Keratinocyte (primary cell): Measurements from ENCODE around the gene TCERG1L. TPM values are rescaled to one million over a fixed set of nuclear protein-coding genes. Genes with fewer than 3 reads are reported as not detected.

Experiments used
- DNase-seq: peaks from one replicate; pipeline ENCODE4 v3.0.0-alpha.2; 2011; ENCODE audit warnings: low read depth, missing footprints, low spot score
- FAIRE-seq: peaks from 2 replicates; lab custom pipeline; 2011; peaks lifted over from hg19 to GRCh38; lab: Jason Lieb, UNC
- H2AFZ ChIP-seq: 2 replicates; pipeline ENCODE4 v1.6.0; 2012; ENCODE audit warnings: low read length, control low read depth, inconsistent platforms; ENCODE audit not compliant: control insufficient read depth
- H3K27ac ChIP-seq: 2 replicates; pipeline ENCODE4 v1.5.1; 2011; ENCODE audit warnings: low read length; ENCODE audit not compliant: control insufficient read depth, insufficient read depth
- H3K27me3 ChIP-seq: 3 replicates; pipeline ENCODE4 v1.6.0; 2011; ENCODE audit warnings: low read length; ENCODE audit not compliant: control insufficient read depth, insufficient read depth; ENCODE audit errors: extremely low read depth
- H3K36me3 ChIP-seq, 2 experiments: 2 replicates in 1 of 2; 3 replicates in 1 of 2; pipeline ENCODE4 v1.5.1; 2011; ENCODE audit warnings: low read length in 2 of 2, mild to moderate bottlenecking in 1 of 2; ENCODE audit not compliant: control insufficient read depth in 2 of 2, insufficient read depth in 2 of 2; ENCODE audit errors: extremely low read depth in 1 of 2
- H3K4me1 ChIP-seq: 3 replicates; pipeline ENCODE4 v1.5.1; 2011; ENCODE audit warnings: low read length; ENCODE audit not compliant: control insufficient read depth, insufficient read depth; ENCODE audit errors: extremely low read depth
- H3K4me2 ChIP-seq: 3 replicates; pipeline ENCODE4 v1.6.0; 2011; ENCODE audit warnings: low read depth, low read length; ENCODE audit not compliant: control insufficient read depth, insufficient read depth; ENCODE audit errors: extremely low read depth
- H3K4me3 ChIP-seq, 3 experiments: fragments of 200-600 bp in 1 of 3; sonication (generic) in 1 of 3; 2 replicates in 2 of 3; 3 replicates in 1 of 3; pipeline ENCODE4 v1.5.1; 2011 to 2016; ENCODE audit warnings: low read length in 3 of 3, mild to moderate bottlenecking in 3 of 3, control low read depth in 2 of 3, inconsistent platforms in 1 of 3, low read depth in 1 of 3, mixed read lengths in 1 of 3, mixed run types in 1 of 3, moderate library complexity in 1 of 3; ENCODE audit not compliant: control insufficient read depth in 2 of 3, insufficient read depth in 2 of 3; ENCODE audit errors: extremely low read depth in 1 of 3
- H3K79me2 ChIP-seq: 2 replicates; pipeline ENCODE4 v1.6.0; 2012; ENCODE audit warnings: low read length; ENCODE audit not compliant: control insufficient read depth, insufficient read depth
- H3K9ac ChIP-seq: 3 replicates; pipeline ENCODE4 v1.6.0; 2011; ENCODE audit warnings: low read length; ENCODE audit not compliant: control insufficient read depth, insufficient read depth; ENCODE audit errors: extremely low read depth
- H3K9me1 ChIP-seq: 3 replicates; pipeline ENCODE4 v1.6.0; 2011; ENCODE audit warnings: low read length; ENCODE audit not compliant: control insufficient read depth, insufficient read depth; ENCODE audit errors: extremely low read depth
- H3K9me3 ChIP-seq: 2 replicates; pipeline ENCODE4 v1.5.1; 2012; ENCODE audit warnings: low read depth, low read length; ENCODE audit not compliant: control insufficient read depth
- H4K20me1 ChIP-seq: 3 replicates; pipeline ENCODE4 v1.6.0; 2011; ENCODE audit warnings: low read length; ENCODE audit not compliant: control insufficient read depth, insufficient read depth; ENCODE audit errors: extremely low read depth
- EZH2 ChIP-seq: IDR thresholded peaks from one replicate; pipeline ENCODE4 v1.6.1; 2012; ENCODE audit warnings: inconsistent platforms, mild to moderate bottlenecking, low read length, moderate library complexity
- dilution Hi-C: fragments of 300-500 bp; cut with MboI; formaldehyde crosslinking; loops from one replicate; pipeline ENCODE4 v1.7.0; 2020; ENCODE audit warnings: low sequenced_read_pairs; ENCODE audit not compliant: extremely low pct_ligation_motif_present
- polyA plus RNA-seq, 5 experiments: library from polyadenylated mRNA; depleted of rRNA in 3 of 5; stranded (reverse) in 3 of 5; stranded (forward) in 1 of 5; unstranded in 1 of 5; fragments of >200 nt; gene quantifications; 1 replicate in 1 of 5; 2 replicates in 3 of 5; 3 replicates in 1 of 5; pipeline versions ENCODE4 v1.2.1 to v1.2.3, GENCODE V29; 2011 to 2012; ENCODE audit warnings: missing spikeins in 2 of 5, low read depth in 1 of 5, low replicate concordance in 1 of 5
- TF ChIP-seq, protein P1 (sequence below), 3 experiments: IDR thresholded peaks in 1 of 3; conservative IDR thresholded peaks in 1 of 3; optimal IDR thresholded peaks in 1 of 3; 2 replicates in 2 of 3; 3 replicates in 1 of 3; pipeline versions ENCODE3 to v1.5.1; 2011; ENCODE audit warnings: low read length in 3 of 3, mild to moderate bottlenecking in 3 of 3, moderate library complexity in 2 of 3, control low read depth in 1 of 3, inconsistent platforms in 1 of 3; ENCODE audit not compliant: insufficient read depth in 2 of 3; ENCODE audit errors: extremely low read depth in 1 of 3

The TCERG1L gene
- polyA plus RNA-seq, 1 donor (not counting 4 experiments of a cell fraction or from before 2014, with no cell fraction given) = not detected

DNA sequence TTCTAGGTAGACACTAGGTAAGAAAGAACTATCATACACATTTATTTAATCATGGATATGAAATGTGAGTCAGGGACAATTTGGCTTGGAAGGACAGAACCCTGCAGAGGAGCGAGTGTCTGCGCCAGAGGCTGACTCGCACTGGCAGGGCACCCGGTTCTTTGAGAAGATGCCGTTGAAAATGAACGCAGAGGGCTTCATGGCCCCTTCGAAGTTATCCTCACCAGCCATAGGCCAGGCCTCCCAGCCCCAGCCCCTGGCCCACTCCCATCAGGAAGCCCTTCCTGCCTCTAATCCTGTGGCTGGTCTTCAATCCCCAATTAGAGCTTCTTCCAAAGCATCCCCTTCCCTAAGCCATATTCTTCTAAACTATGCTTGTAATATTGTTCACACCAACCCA, 239.8 kb downstream of the TCERG1L start:
- Histone ChIP-seq H3K9ac (no peak overlapping the region), H3K36me3 (no peaks in the 10 kb centered on the region), H3K4me1 (no peaks in the 10 kb centered on the region), H3K9me3 (peaks cover 23% of the 10 kb centered on the region), H4K20me1 (no peaks in the 10 kb centered on the region), H2AFZ (no peak overlapping the region), H3K4me3 (no peak overlapping the region), H3K27ac (no peak overlapping the region), H3K9me1 (no peaks in the 10 kb centered on the region), H3K27me3 (no peaks in the 10 kb centered on the region), H3K4me2 (no peak overlapping the region), H3K79me2 (no peaks in the 10 kb centered on the region)
- TF ChIP-seq, protein P1, sequence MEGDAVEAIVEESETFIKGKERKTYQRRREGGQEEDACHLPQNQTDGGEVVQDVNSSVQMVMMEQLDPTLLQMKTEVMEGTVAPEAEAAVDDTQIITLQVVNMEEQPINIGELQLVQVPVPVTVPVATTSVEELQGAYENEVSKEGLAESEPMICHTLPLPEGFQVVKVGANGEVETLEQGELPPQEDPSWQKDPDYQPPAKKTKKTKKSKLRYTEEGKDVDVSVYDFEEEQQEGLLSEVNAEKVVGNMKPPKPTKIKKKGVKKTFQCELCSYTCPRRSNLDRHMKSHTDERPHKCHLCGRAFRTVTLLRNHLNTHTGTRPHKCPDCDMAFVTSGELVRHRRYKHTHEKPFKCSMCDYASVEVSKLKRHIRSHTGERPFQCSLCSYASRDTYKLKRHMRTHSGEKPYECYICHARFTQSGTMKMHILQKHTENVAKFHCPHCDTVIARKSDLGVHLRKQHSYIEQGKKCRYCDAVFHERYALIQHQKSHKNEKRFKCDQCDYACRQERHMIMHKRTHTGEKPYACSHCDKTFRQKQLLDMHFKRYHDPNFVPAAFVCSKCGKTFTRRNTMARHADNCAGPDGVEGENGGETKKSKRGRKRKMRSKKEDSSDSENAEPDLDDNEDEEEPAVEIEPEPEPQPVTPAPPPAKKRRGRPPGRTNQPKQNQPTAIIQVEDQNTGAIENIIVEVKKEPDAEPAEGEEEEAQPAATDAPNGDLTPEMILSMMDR (optimal IDR thresholded peaks at IDR 0.05 in 1 of 3, IDR thresholded peaks at IDR 0.05 in 1 of 3, conservative IDR thresholded peaks at IDR 0.05 in 1 of 3; ENCODE audit: extremely low read depth in 1 of 3, insufficient read depth in 2 of 3, low read length in 3 of 3) = no peak
- no peak for TF ChIP-seq EZH2
- FAIRE-seq (no peak), DNase-seq (no peak)
- dilution Hi-C loops = no loop called here

DNA sequence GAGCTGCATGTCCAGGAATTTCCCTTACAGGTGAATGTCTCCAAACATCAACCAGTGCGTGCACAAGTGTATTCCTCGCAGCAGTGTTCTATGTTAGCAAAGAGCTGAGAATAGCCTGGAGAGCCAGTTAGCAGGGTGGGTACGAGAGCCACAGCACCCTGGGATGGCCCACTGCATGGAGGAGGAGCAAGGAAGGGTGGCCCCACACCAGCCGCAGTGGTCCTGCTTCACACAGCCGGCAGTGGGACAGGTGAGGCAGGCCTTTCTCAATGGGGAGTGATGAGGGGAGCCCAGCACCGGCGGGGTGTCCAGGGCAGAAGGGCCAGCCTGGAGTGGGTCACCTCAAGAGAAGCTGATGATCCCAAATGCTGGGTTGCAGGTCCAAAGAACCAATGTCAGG, 240.7 kb downstream of the TCERG1L start:
- no peak for DNase-seq
- H3K9me1 ChIP-seq = no peaks in the 10 kb centered on the region
- H3K9ac ChIP-seq = no peak overlapping the region
- H4K20me1 ChIP-seq = no peaks in the 10 kb centered on the region
- TF ChIP-seq EZH2 = no peak
- TF ChIP-seq, protein P1 (optimal IDR thresholded peaks at IDR 0.05 in 1 of 3, IDR thresholded peaks at IDR 0.05 in 1 of 3, conservative IDR thresholded peaks at IDR 0.05 in 1 of 3; ENCODE audit: extremely low read depth in 1 of 3, insufficient read depth in 2 of 3, low read length in 3 of 3) = no peak
- H3K36me3 ChIP-seq = no peaks in the 10 kb centered on the region
- no peak overlapping the region for H3K27ac ChIP-seq
- dilution Hi-C loops = no loop called here
- H3K4me3 ChIP-seq = no peak overlapping the region
- no peaks in the 10 kb centered on the region for H3K4me1 ChIP-seq
- peaks cover 19% of the 10 kb centered on the region for H3K9me3 ChIP-seq
- H2AFZ ChIP-seq = no peak overlapping the region
- no peak overlapping the region for H3K4me2 ChIP-seq
- FAIRE-seq = no peak
- H3K27me3 ChIP-seq = no peaks in the 10 kb centered on the region
- no peaks in the 10 kb centered on the region for H3K79me2 ChIP-seq
